KMS-11 (cell line): ENCODE results near the gene ATG10.

Source experiments
- H2AFZ ChIP-seq: fragments of 200-600 bp; sonication (generic); 2 replicates; pipeline ENCODE4 v1.6.1; 2016; ENCODE audit warnings: antibody characterized with exemption, mixed run types, low read depth
- H3K27ac ChIP-seq: fragments of 200-600 bp; sonication (generic); 2 replicates; pipeline ENCODE4 v1.6.1; 2016; ENCODE audit warnings: mild to moderate bottlenecking, mixed run types
- H3K27me3 ChIP-seq: fragments of 200-600 bp; sonication (generic); 2 replicates; pipeline ENCODE4 v1.6.1; 2017; ENCODE audit warnings: mild to moderate bottlenecking, low read depth, mixed run types, moderate library complexity; ENCODE audit not compliant: insufficient read depth
- H3K36me3 ChIP-seq: fragments of 200-600 bp; sonication (generic); 2 replicates; pipeline ENCODE4 v1.6.1; 2017; ENCODE audit warnings: mild to moderate bottlenecking, mixed run types; ENCODE audit not compliant: insufficient read depth
- H3K4me1 ChIP-seq: fragments of 200-600 bp; sonication (generic); 2 replicates; pipeline ENCODE4 v1.6.1; 2016; ENCODE audit warnings: mild to moderate bottlenecking, low read depth, mixed run types; ENCODE audit not compliant: poor library complexity, severe bottlenecking
- H3K4me2 ChIP-seq: fragments of 200-600 bp; sonication (generic); 2 replicates; pipeline ENCODE4 v1.7.0; 2016; ENCODE audit warnings: mild to moderate bottlenecking, mixed run types
- H3K4me3 ChIP-seq: fragments of 200-600 bp; sonication (generic); IDR thresholded peaks from 2 replicates; pipeline ENCODE4 v1.6.1; 2017; ENCODE audit warnings: low read depth, low read length, mixed read lengths; ENCODE audit not compliant: insufficient read depth
- H3K79me2 ChIP-seq: fragments of 200-600 bp; sonication (generic); 2 replicates; pipeline ENCODE4 v1.6.1; 2016; ENCODE audit warnings: low read depth, mixed run types; ENCODE audit not compliant: insufficient read depth
- H3K9ac ChIP-seq: fragments of 200-600 bp; sonication (generic); 2 replicates; pipeline ENCODE4 v1.6.1; 2016; ENCODE audit warnings: mild to moderate bottlenecking, mixed run types
- H4K20me1 ChIP-seq: fragments of 200-600 bp; sonication (generic); 2 replicates; pipeline ENCODE4 v1.6.1; 2016; ENCODE audit warnings: mild to moderate bottlenecking, mixed run types; ENCODE audit not compliant: insufficient read depth
- CTCF ChIP-seq: fragments of 200-600 bp; sonication (generic); conservative IDR thresholded peaks from 2 replicates; pipeline ENCODE4 v1.6.1; 2017; ENCODE audit warnings: low read depth, mild to moderate bottlenecking, antibody characterized with exemption, low read length, moderate library complexity, mixed read lengths

The ATG10 gene

GRCh38 chr5:82290005-82290404 is 318.2 kb downstream of the ATG10 start:
- H3K4me2 ChIP-seq = no peak overlapping the region
- no peak overlapping the region for H2AFZ ChIP-seq
- H3K4me3 ChIP-seq = no peak overlapping the region
- no peak for TF ChIP-seq CTCF
- H4K20me1 ChIP-seq = no peaks in the 10 kb centered on the region
- no peaks in the 10 kb centered on the region for H3K4me1 ChIP-seq
- H3K27ac ChIP-seq = no peak overlapping the region
- H3K36me3 ChIP-seq = no peaks in the 10 kb centered on the region
- H3K79me2 ChIP-seq = no peaks in the 10 kb centered on the region
- no peak overlapping the region for H3K9ac ChIP-seq
- H3K27me3 ChIP-seq = no peaks in the 10 kb centered on the region

- Histone ChIP-seq H3K9ac (no peak overlapping the region), H3K4me2 (no peak overlapping the region), H2AFZ (no peak overlapping the region), H4K20me1 (no peaks in the 10 kb centered on the region), H3K36me3 (no peaks in the 10 kb centered on the region), H3K79me2 (no peaks in the 10 kb centered on the region), H3K27me3 (no peaks in the 10 kb centered on the region), H3K27ac (no peak overlapping the region), H3K4me3 (no peak overlapping the region), H3K4me1 (no peaks in the 10 kb centered on the region)
- no peak for TF ChIP-seq CTCF
Observed at GRCh38 chr5:82290908-82291307, 319.1 kb downstream of the ATG10 start.

- H3K79me2 ChIP-seq = no peaks in the 10 kb centered on the region
Observed at GRCh38 chr5:82291420-82291819, 319.6 kb downstream of the ATG10 start.

GRCh38 chr5:82295144-82295543 is 323.3 kb downstream of the ATG10 start:
- H3K27me3 ChIP-seq = no peaks in the 10 kb centered on the region
- no peaks in the 10 kb centered on the region for H3K36me3 ChIP-seq
- H3K79me2 ChIP-seq = no peaks in the 10 kb centered on the region
- H4K20me1 ChIP-seq = no peaks in the 10 kb centered on the region
- no peak overlapping the region for H2AFZ ChIP-seq
- no peak overlapping the region for H3K4me3 ChIP-seq
- no peak for TF ChIP-seq CTCF
- no peaks in the 10 kb centered on the region for H3K4me1 ChIP-seq
- no peak overlapping the region for H3K9ac ChIP-seq
- H3K27ac ChIP-seq = no peak overlapping the region
- no peak overlapping the region for H3K4me2 ChIP-seq

More at GRCh38 chr5:82291420-82291819, 319.6 kb downstream of the ATG10 start:
- H3K27me3 ChIP-seq = no peaks in the 10 kb centered on the region
- no peak for TF ChIP-seq CTCF
- H2AFZ ChIP-seq = no peak overlapping the region
- no peaks in the 10 kb centered on the region for H3K4me1 ChIP-seq
- no peak overlapping the region for H3K9ac ChIP-seq
- no peaks in the 10 kb centered on the region for H4K20me1 ChIP-seq
- H3K27ac ChIP-seq = no peak overlapping the region
- no peak overlapping the region for H3K4me2 ChIP-seq
- no peak overlapping the region for H3K4me3 ChIP-seq
- H3K36me3 ChIP-seq = no peaks in the 10 kb centered on the region
